ENCODE results near the gene SLC44A1.

SLC44A1 gene

GRCh38 chr9:105331755-105332154, 87.3 kb downstream of the SLC44A1 start:
- no peak for DNase-seq (ENCODE audit: low read depth in 3 of 3, low spot score in 1 of 3)

DNA sequence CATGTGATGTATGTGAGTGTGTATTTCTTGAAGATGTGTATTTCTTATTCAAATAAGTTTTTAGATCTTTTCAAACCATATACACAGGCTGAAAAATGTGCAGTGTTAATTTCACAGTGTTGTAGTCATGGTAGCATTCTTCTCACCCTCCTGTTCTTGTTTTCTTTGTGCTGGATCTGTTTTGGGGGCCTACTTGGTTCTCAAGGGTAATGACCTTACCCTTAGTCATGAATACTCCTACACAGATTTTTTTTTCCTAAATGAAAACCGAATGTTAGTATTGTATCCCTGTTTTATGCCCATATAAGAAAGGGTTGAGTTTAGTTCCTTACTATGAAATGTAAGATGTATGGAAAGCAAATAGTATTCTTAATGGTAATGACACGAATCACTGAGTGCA, 88.0 kb downstream of the SLC44A1 start:
- DNase-seq (ENCODE audit: low read depth in 3 of 3, low spot score in 1 of 3) = no peak

DNA sequence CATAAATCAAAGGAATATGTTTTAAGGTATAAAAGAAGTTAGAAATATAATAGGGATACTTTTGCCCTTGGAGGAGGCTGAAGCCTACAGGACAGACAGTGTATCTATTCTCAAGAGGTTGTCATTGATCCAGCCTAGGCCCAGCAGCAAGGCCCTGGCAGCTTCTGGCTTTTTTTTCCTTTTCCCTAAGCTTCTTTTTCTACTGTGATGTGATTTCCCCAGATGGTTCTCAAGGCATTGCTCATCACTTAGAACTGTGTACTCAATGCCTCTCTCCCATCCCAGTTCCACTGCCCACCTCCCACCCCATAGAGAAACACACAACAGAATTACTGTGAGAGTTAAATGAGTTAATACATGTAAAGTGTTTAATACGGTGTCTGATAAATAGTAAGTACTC, 88.6 kb downstream of the SLC44A1 start:
- DNase-seq (ENCODE audit: low read depth in 3 of 3, low spot score in 1 of 3) = no peak

DNA sequence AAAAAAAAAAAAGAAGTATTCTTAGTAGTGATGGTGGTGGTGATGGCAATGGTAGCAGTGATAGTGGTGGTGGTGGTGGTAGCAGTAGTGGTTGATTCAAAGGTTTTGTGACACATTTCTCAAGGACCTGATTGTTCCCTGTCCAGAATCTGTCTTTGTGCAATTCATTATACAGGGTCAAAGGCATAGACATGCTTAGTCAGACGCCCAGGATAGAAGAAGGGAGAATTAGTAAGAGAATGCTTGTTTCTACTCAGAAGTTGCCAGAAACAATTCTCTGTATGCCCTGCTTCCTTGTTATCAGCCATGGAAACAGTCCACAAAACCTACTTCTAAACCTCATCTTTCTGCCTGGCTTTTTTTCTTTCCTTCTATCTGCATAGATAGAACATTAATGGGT, 89.4 kb downstream of the SLC44A1 start:
- DNase-seq (ENCODE audit: low read depth in 3 of 3, low spot score in 1 of 3) = no peak

GRCh38 chr9:105338308-105338707, 93.9 kb downstream of the SLC44A1 start:
- DNase-seq (ENCODE audit: low read depth in 3 of 3, low spot score in 1 of 3) = no peak

DNA sequence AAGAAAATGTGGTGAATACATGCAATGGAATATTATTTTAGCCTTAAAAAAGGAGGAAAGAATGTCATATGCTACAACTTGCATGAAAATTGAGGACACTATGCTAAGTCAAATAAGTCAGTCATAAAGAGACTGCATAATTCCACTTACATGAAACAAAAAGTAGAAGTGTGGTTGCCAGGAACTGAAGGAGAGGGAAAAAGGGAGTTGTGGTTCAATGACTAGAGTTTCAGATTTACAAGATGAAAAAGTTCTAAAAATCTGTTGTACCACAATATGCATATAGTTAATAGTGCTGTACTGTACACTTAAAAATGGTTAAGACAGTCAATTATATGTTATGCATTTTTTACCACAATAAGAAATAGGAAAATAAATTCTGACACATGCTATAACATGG, 95.4 kb downstream of the SLC44A1 start:
- DNase-seq (ENCODE audit: low read depth in 3 of 3, low spot score in 1 of 3) = no peak

GRCh38 chr9:105341434-105342146, 97.1 kb downstream of the SLC44A1 start:
- DNase-seq (ENCODE audit: low read depth in 3 of 3, low spot score in 1 of 3) = no peak

GRCh38 chr9:105342147-105342505, 97.7 kb downstream of the SLC44A1 start:
- no peak for DNase-seq (ENCODE audit: low read depth in 3 of 3, low spot score in 1 of 3)

DNA sequence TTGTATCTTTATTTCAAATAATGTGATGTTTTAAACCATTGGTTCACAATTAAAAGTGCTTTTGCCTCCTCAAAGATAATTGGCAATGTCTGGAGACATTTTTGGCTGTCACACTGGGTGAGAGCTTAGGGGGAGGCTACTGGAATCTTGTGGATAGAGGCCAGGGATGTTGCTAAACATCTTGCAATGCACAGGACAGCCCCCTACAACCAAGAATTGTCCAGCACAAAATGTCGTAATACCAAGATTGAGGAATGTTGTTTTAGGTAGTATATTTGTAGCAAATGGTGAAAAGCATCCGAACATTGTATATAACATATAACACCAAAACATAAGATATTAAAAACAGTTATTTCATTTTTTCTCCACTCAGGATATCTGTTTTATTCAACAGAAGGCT, 99.8 kb downstream of the SLC44A1 start:
- DNase-seq (ENCODE audit: low read depth in 3 of 3, low spot score in 1 of 3) = no peak

GRCh38 chr9:105345626-105346025, 101.2 kb downstream of the SLC44A1 start:
- no peak for DNase-seq (ENCODE audit: low read depth in 3 of 3, low spot score in 1 of 3)

DNA sequence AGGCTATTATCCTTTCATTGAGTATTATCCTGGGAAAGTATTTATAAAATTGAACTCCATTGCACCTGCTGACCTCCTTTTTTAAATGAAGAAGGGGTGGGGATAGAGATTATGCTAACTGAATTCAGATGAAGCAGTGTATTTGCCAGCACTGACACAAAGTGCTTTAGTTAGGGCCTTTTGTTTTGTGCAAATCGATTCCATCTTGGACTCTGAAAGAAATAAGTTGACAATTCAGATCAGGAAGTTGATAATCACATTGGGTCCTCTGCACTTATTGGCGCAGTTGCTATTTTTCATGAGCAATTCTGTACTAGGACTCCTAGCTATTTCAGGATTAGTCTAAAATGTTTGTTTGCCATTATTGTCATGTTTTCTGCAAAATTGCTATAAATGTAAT, 101.8 kb downstream of the SLC44A1 start:
- no peak for DNase-seq (ENCODE audit: low read depth in 3 of 3, low spot score in 1 of 3)

DNA sequence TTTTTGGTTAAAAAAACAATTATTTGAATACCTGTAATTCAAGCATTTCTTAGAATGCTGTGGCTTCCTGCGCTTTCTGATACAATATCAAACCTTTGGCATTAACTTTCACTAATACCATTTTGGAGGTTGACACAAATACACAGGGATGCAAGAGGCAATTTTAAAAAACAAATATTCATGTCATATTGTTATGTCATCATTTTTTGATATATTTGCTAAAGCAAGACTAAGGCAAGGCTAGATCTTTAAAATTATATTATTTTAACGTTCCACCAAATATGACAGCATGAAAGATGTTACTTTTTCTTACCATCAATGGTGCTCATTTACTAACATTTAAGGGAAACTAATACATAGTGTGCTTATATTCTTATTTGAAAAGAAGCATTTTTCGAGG, 110.0 kb downstream of the SLC44A1 start:
- DNase-seq (ENCODE audit: low read depth in 3 of 3, low spot score in 1 of 3) = no peak

DNA sequence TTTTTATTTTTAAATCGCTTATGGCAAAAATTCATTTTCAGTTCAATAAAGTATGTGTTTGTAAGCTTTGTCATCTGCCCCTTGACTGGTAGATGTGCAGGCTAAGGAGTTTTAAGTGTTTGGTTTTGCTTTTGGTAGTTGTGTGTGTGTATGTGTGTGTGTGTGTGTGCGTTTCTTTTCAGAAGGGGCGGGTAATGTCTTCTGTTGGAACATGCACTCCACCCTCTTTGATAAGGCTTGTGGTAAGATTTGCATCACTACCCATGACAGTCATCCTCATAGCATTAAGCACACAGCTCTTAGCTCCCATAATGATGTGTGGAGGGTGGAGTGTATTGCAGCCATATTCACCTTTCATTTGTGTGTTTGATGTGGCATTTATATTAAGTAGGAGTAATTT, 111.3 kb downstream of the SLC44A1 start:
- no peak for DNase-seq (ENCODE audit: low read depth in 3 of 3, low spot score in 1 of 3)

GRCh38 chr9:105357937-105358336, 113.5 kb downstream of the SLC44A1 start:
- DNase-seq (ENCODE audit: low read depth in 3 of 3, low spot score in 1 of 3) = no peak

DNA sequence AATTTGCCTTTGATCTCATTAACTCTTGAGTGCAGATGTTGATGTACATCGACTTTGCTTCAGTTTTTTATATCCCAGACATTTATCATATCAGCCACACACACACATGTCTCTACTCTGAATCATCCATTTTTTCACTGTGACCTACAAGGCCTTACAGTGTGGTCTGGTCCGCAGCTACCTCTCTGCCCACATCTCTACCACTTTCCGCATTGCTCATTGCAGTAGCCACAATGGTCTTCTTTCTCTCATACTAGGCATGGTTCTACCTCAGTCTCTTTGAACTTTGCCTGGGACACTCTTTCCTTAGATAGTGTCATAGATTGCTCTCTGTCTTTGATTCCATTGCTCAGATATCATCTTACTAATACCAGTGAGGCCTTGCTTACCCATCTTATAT, 115.4 kb downstream of the SLC44A1 start:
- DNase-seq (ENCODE audit: low read depth in 3 of 3, low spot score in 1 of 3) = no peak

DNA sequence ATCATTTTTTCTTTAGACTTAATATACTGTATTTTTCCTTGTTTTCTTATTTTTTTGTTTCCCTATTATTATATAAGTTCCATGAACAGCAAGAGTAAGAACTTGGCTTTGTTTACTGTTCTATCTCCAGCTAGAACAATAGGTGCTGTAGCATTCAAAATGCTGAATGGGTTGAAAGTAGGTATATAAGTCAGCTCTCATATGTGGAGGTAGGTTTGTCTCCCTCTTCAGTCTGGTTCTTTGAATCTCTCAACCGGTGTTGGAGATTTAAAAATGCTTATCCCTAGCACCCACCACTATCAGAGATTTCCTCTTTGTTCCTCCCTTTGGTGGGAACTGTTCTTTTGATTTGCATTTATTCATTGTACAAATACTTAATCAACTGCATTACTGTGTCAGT, 115.9 kb downstream of the SLC44A1 start:
- DNase-seq (ENCODE audit: low read depth in 3 of 3, low spot score in 1 of 3) = no peak

- DNase-seq (ENCODE audit: low read depth in 3 of 3, low spot score in 1 of 3) = no peak
Measured at GRCh38 chr9:105361873-105362272, 117.4 kb downstream of the SLC44A1 start.

DNA sequence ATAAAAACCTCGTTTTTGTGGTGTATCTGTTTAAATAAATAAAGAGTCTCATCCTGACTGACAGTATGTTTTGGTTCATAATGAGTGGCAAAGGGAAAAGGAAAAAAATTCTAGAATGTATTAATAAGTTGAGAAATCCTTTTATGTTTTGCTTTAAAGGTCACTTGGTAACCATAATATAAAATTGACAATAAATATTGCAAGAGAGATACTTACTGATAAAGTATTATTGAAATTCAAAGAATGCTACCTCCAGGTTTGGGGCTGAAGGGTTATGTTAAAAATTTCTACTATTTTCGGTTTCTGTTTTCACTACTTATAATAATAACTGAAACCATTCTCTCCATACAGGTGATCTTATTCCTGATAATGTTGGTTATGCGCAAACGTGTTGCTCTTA, 118.0 kb downstream of the SLC44A1 start:
- no peak for DNase-seq (ENCODE audit: low read depth in 3 of 3, low spot score in 1 of 3)

DNA sequence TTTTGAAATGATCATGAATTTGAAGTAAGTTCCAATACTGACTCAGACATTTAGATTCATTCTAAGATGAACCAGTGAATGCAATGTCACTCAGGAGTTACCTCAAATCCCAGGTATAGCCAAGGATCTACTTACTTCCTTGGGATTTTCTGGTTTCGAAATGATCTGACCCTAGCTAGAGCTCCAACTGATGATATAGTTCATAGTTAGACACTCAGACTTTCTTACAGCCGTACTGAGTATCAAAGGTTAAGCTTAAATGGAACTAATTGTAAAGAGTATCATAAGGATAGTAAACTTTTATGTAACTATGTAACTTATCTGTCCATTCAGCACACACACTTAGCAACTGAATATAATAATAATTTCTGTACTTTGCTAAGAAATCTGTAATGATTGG, 119.4 kb downstream of the SLC44A1 start:
- no peak for DNase-seq (ENCODE audit: low read depth in 3 of 3, low spot score in 1 of 3)

DNA sequence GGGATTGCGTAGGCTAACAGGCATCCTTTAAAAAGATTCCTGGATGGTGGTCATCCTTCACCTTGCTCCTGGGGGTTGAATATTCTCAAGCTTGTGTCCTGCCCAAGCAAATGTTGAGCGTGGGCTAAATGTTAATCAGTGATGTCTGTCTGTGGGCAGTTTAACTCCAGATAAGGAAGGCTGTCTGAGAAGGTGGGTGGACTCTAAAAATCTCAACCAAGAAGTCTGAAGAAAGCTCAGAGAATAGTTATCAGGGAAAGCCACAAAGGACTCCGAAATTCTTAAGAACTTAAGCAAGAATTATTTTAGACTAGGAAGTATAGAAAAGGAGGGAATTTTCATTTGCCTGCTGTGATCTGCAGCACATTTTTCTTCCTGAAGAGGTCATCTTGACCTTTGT, 125.5 kb downstream of the SLC44A1 start:
- no peak for DNase-seq (ENCODE audit: low read depth in 3 of 3, low spot score in 1 of 3)

GRCh38 chr9:105373723-105374122, 129.3 kb downstream of the SLC44A1 start:
- DNase-seq (ENCODE audit: low read depth in 3 of 3, low spot score in 1 of 3) = no peak

- no peak for DNase-seq (ENCODE audit: low read depth in 3 of 3, low spot score in 1 of 3)
Measured at GRCh38 chr9:105375323-105375722, 130.9 kb downstream of the SLC44A1 start.

- no peak for DNase-seq (ENCODE audit: low read depth in 3 of 3, low spot score in 1 of 3)
Measured at GRCh38 chr9:105376893-105377292, 132.4 kb downstream of the SLC44A1 start.
